Erythroblast (primary cell): ENCODE measurements around the gene DOCK4.

Experiments used
- GATA1 ChIP-seq: IDR thresholded peaks from 2 replicates; pipeline ENCODE4 v1.6.1; 2011; ENCODE audit warnings: low read depth, mild to moderate bottlenecking, control low read depth, low read length, moderate library complexity
- POLR2A ChIP-seq: IDR thresholded peaks from 2 replicates; pipeline ENCODE4 v1.6.1; 2011; ENCODE audit warnings: mild to moderate bottlenecking, low read length

DNA sequence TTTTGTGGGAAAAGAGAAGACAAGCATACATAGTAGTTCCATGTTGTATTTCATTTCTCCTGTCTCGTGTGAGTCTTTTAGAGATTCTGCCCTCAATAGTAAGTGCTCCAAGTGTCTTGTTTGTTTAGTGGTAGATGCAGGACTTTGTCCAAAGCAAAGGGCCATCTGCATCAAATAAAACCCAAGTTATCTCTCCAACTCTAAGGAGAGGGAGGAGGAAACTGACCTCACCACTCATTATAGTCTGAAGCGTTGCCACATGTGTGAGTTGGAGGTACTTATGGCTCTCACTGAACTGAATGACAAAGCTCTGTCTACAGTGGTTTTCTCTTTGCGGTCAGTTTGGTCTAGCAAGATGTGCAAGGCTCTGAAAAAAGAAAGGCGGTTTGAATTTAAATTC, 272.6 kb downstream of the DOCK4 start:
- TF ChIP-seq POLR2A = no peak
- no peak for TF ChIP-seq GATA1
